ENCODE results near the gene NPTN. TPM values are rescaled to one million over a fixed set of nuclear protein-coding genes. Genes with fewer than 3 reads are reported as not detected.
A peak's percentile ranks its signal among the peaks of the same experiment; 100 is the strongest.

The NPTN gene
- total RNA-seq, 1 donor from 2014 or later, result 256 TPM

DNA sequence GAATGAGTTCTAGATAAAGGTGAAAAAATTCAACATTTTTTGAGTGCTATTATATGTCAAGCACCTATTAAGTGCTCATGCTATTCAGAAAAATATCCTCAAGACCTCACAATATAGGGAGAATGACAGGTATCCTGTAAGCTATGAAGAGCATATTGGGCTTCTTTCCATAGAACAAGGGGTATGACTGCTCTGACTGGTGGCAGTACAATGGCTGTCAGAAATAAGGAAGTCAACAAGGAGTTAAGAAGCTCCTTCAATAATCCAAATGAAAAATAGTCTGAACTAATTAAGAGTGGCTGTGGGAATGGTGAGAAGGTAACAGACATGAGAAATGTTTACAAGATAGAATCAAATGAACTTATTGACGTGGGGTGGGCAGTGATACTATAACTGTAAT, 24.7 kb downstream of the NPTN start:
- Mint-ChIP-seq H3K4me1 (ENCODE audit: low read depth) (peaks cover 78% of the 10 kb centered on the region), H3K9me3 (ENCODE audit: low read depth) (no peaks in the 10 kb centered on the region), H3K4me3 (ENCODE audit: unreplicated experiment) (no peak overlapping the region), H3K36me3 (ENCODE audit: low read depth) (no peaks in the 10 kb centered on the region), H3K27ac (ENCODE audit: unreplicated experiment) (peak overlapping the region; percentile 84), H3K27me3 (ENCODE audit: low read depth) (no peaks in the 10 kb centered on the region)
- TF ChIP-seq, protein P1, sequence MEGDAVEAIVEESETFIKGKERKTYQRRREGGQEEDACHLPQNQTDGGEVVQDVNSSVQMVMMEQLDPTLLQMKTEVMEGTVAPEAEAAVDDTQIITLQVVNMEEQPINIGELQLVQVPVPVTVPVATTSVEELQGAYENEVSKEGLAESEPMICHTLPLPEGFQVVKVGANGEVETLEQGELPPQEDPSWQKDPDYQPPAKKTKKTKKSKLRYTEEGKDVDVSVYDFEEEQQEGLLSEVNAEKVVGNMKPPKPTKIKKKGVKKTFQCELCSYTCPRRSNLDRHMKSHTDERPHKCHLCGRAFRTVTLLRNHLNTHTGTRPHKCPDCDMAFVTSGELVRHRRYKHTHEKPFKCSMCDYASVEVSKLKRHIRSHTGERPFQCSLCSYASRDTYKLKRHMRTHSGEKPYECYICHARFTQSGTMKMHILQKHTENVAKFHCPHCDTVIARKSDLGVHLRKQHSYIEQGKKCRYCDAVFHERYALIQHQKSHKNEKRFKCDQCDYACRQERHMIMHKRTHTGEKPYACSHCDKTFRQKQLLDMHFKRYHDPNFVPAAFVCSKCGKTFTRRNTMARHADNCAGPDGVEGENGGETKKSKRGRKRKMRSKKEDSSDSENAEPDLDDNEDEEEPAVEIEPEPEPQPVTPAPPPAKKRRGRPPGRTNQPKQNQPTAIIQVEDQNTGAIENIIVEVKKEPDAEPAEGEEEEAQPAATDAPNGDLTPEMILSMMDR (IDR thresholded peaks at IDR 0.05), result no peak
- no peak for DNase-seq (ENCODE audit: low spot score)

- no peak for DNase-seq (ENCODE audit: low spot score)
- Mint-ChIP-seq H3K36me3 (ENCODE audit: low read depth) (no peaks in the 10 kb centered on the region), H3K4me3 (ENCODE audit: unreplicated experiment) (no peak overlapping the region), H3K27ac (ENCODE audit: unreplicated experiment) (no peak overlapping the region), H3K4me1 (ENCODE audit: low read depth) (peaks cover 75% of the 10 kb centered on the region), H3K9me3 (ENCODE audit: low read depth) (no peaks in the 10 kb centered on the region), H3K27me3 (ENCODE audit: low read depth) (no peaks in the 10 kb centered on the region)
- TF ChIP-seq, protein P1 (IDR thresholded peaks at IDR 0.05), result no peak
Observed at GRCh38 chr15:73607843-73608242, 25.3 kb downstream of the NPTN start.

DNA sequence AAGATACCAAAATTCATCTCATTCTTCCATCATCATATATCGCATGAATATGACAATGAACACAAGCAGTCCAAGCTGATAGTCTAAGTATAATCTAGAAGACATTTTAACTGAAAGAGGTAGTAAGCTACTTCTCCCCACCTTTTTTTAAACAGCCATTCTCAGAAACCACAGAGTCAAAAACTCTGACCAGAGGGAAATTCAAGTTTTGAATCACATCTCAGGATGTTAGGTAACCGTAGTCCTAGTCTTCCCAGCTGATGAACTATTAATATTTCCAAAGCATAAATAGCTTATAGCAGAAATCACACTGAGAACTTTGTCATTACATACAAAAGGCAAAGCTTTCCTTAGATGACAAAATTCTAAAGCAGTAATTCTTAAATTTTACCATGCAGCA, 25.8 kb downstream of the NPTN start:
- no peak for DNase-seq (ENCODE audit: low spot score)
- Mint-ChIP-seq H3K4me1 (ENCODE audit: low read depth) (peaks cover 73% of the 10 kb centered on the region), H3K36me3 (ENCODE audit: low read depth) (no peaks in the 10 kb centered on the region), H3K27me3 (ENCODE audit: low read depth) (no peaks in the 10 kb centered on the region), H3K4me3 (ENCODE audit: unreplicated experiment) (no peak overlapping the region), H3K9me3 (ENCODE audit: low read depth) (no peaks in the 10 kb centered on the region), H3K27ac (ENCODE audit: unreplicated experiment) (peak overlapping the region; percentile 34)
- TF ChIP-seq, protein P1 (IDR thresholded peaks at IDR 0.05), result no peak

DNA sequence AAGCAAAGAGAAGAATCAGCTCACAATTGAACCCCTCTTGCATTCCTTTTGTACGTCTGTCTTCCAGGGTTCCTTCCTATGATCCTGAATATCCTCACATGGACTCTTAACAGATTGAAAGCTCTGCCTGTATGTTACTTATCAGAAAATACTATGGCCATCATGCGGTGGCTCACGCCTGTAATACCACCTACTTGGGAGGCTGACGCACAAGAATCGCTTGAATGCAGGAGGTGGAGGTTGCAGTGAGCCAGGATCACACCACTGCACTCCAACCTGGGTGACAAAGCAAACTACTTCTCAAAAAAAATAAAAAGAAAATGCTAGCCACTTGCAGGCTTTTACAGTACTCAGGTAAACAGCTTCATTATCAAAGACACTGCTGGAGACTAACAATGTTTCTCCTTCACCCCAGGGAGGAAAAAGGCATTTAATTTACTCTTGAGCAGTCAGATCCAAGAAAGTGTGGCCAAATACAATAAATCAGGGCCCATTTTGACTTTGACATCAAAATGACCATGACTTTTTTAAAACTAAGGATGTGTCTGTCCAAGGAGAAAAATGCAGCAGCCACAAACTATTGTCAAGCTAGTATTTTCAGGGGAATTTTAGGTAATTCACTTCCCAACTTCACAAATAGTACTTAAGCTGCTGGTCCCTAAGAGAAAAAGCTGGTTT, 27.3 kb downstream of the NPTN start:
- H3K4me1 Mint-ChIP-seq (ENCODE audit: low read depth), result peaks cover 65% of the 10 kb centered on the region
- no peaks in the 10 kb centered on the region for H3K9me3 Mint-ChIP-seq (ENCODE audit: low read depth)
- H3K4me3 Mint-ChIP-seq (ENCODE audit: unreplicated experiment), result no peak overlapping the region
- TF ChIP-seq, protein P1 (IDR thresholded peaks at IDR 0.05), result no peak
- H3K36me3 Mint-ChIP-seq (ENCODE audit: low read depth), result no peaks in the 10 kb centered on the region
- no peaks in the 10 kb centered on the region for H3K27me3 Mint-ChIP-seq (ENCODE audit: low read depth)
- H3K27ac Mint-ChIP-seq (ENCODE audit: unreplicated experiment), result peak overlapping the region; percentile 59
- no peak for DNase-seq (ENCODE audit: low spot score)

- no peaks in the 10 kb centered on the region for H3K36me3 Mint-ChIP-seq (ENCODE audit: low read depth)
- H3K4me3 Mint-ChIP-seq (ENCODE audit: unreplicated experiment), result no peak overlapping the region
- TF ChIP-seq, protein P1 (IDR thresholded peaks at IDR 0.05), result no peak
- no peak overlapping the region for H3K27ac Mint-ChIP-seq (ENCODE audit: unreplicated experiment)
- DNase-seq (ENCODE audit: low spot score), result no peak
- H3K4me1 Mint-ChIP-seq (ENCODE audit: low read depth), result peaks cover 60% of the 10 kb centered on the region
- no peaks in the 10 kb centered on the region for H3K9me3 Mint-ChIP-seq (ENCODE audit: low read depth)
- no peaks in the 10 kb centered on the region for H3K27me3 Mint-ChIP-seq (ENCODE audit: low read depth)
Observed at GRCh38 chr15:73604477-73604876, 28.7 kb downstream of the NPTN start.

Measured in chondrocyte (in vitro differentiated cells).